IPS-18c (cell line): ENCODE measurements around the gene MCRS1.
A peak's percentile ranks its signal among the peaks of the same experiment; 100 is the strongest.
"Not testable (repeated sequence)": the region's sequence is repeated elsewhere in the genome, so short reads cannot be mapped to it uniquely, and the experiment has no call there.

Source experiments
- H3K4me3 ChIP-seq: 2 replicates; pipeline ENCODE4 v1.7.0; 2013; ENCODE audit warnings: low read depth, mild to moderate bottlenecking, low read length, moderate library complexity; ENCODE audit not compliant: insufficient read depth
- H3K9me3 ChIP-seq: one replicate; pipeline ENCODE4 v1.6.1; 2013; ENCODE audit warnings: mild to moderate bottlenecking, low read length, moderate library complexity; ENCODE audit not compliant: control insufficient read depth, insufficient read depth

The MCRS1 gene

GRCh38 chr12:49567611-49568441 is at the start of gene MCRS1:
Gene MCRS1, minus strand, starts transcription at chr12:49568142. Its CDS starts 1,411 bp downstream, at chr12:49566731.
- Histone ChIP-seq H3K9me3 (no peaks in the 10 kb centered on the region), H3K4me3 (peak within 1 kb of the TSS; percentile 71)

DNA sequence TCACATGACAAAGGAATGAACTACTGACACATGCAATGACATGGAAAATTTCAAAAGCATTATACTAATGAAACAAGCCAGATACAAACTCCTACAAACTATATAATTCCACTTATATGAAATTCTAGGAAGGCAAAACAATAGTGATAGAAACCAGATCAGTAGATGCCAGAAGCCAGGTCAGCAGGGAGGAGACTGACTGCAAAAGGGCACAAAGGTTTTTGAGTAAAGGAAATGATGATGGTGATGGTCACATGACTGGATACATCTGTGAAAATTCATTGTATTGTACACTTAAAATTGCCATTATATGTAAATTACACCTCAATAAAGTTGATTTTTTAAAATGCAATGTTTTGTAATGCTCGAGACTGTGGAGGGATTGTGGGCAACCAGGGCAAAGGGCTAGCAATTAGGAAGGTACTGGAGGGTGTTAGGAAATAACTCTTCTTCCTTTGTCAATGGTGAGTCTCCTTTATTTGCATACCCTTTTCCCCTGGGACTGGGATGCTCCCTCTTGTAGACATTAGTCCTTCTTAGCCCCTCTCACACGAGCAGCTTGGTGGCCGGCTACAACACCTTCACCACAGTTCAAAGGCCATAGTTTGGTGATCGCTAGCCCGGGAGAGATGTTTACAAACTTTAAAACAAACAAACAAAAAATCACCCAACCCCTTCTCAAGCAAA is 48.7 kb upstream of the MCRS1 start:
- H3K9me3 ChIP-seq, result no peaks in the 10 kb centered on the region
- H3K4me3 ChIP-seq, result no peak overlapping the region

DNA sequence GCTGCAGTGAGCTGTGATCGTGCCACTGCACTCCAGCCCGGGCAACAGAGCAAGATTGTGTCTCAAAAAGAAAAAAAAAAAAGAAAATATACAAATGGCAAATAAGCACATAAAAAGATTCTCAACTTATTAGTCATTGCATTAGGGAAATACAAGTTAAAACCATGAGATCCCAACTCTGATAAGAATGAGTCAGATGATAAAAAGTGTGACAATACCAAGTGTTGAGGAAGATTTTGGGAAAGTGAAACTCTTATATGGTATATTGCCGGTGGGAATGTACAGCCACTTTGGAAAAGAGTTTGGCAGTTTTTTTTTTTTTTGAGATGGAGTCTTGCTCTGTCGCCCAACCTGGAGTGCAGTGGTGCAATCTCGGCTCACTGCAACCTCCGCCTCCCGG is 47.8 kb upstream of the MCRS1 start:
- Histone ChIP-seq H3K9me3 (no peaks in the 10 kb centered on the region), H3K4me3 (no peak overlapping the region)

DNA sequence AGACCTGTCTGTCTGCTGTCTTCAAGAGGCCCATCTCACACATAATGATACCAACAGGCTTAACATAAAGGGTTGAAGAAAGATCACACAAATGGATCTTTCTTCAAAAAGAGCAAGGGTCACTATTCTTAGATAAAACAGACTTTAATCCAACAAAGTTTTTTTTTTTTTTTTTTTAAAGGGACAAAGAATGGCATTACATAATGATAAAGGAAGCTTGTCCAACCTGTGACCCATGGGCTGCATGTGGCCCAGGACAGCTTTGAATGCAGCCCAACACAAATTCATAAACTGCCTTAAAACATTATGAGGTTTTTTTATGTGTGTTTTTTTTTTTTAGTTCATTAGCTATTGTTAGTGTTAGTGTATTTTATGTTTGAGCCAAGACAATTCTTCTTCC is 44.3 kb upstream of the MCRS1 start:
- Histone ChIP-seq H3K4me3 (no peak overlapping the region), H3K9me3 (no peaks in the 10 kb centered on the region)

GRCh38 chr12:49610785-49611184 is 42.8 kb upstream of the MCRS1 start:
- not testable (repeated sequence) for H3K4me3 ChIP-seq, H3K9me3 ChIP-seq

- no peaks in the 10 kb centered on the region for H3K9me3 ChIP-seq
- no peak overlapping the region for H3K4me3 ChIP-seq
These were observed 41.9 kb upstream of the MCRS1 start for GRCh38 chr12:49609875-49610154.

DNA sequence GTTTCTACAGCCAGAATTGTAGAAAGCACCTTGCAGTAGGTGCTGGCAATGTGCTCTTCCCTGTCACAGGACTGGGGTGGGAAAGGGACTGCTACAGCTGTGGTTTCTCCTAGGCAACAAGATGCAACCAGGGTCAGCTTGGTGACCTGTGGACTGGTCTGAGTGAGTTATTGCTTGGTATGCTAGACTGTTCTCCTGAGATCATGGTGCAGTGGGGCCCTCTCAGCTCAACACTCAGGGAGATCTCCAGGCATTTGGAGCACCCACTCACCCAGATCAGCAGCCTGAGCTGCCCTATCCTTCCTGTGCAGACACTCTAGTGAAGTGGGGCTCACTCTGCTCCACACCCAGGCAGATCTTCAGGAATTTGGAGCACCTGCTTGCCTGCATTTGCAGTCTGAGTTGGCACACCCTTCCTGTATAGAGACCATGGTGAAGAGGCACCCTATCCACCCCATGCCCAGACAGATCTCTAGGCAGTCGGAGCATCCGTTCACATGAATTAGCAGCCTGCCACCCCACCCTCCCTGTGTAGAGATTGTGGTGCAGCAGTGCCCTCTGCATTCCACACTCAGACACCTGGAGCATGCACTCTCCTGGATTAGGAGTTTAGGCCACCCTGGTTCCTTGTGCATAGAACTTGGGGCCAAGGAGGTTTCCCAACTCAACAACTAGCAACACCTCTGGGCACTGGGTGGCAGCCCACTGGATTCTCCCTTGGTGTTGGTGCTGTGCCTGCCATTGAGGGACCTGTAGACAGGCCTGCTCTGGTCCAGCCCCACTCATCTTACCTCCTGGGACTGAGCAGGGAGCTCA is 41.3 kb upstream of the MCRS1 start:
- no peak overlapping the region for H3K4me3 ChIP-seq

GRCh38 chr12:49605539-49605938 is 37.6 kb upstream of the MCRS1 start, which contains the start of gene FAM186B:
Gene FAM186B, minus strand, starts transcription at chr12:49605639. Its CDS starts 162 bp downstream, at chr12:49605477.
- not testable (repeated sequence) for H3K9me3 ChIP-seq, H3K4me3 ChIP-seq

More for the DNA sequence above, 41.3 kb upstream of the MCRS1 start:
- no peaks in the 10 kb centered on the region for H3K9me3 ChIP-seq

DNA sequence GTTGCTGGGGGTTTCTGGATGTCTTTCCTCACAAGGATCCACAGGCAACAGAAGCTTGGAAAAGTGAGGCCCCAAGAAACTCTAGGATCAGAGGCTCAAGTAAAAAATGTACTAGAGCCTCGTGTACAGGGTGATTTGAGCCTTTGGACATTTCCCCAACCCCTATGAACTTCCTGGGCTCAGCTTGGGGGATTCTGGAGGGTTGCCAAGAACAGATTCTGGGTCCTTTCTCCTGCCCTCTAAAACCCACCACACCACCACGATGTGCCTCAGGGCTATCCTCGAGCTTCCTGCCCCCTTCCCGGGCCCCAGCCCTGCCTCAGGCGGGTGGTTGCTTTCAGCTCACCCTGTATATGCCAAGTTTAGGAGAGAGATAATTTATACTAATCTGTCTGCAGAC is 36.9 kb upstream of the MCRS1 start:
- Histone ChIP-seq H3K9me3 (no peaks in the 10 kb centered on the region), H3K4me3 (no peak overlapping the region)

- Histone ChIP-seq H3K4me3 (no peak overlapping the region), H3K9me3 (no peaks in the 10 kb centered on the region)
These were observed 35.8 kb upstream of the MCRS1 start for GRCh38 chr12:49603721-49604120.

DNA sequence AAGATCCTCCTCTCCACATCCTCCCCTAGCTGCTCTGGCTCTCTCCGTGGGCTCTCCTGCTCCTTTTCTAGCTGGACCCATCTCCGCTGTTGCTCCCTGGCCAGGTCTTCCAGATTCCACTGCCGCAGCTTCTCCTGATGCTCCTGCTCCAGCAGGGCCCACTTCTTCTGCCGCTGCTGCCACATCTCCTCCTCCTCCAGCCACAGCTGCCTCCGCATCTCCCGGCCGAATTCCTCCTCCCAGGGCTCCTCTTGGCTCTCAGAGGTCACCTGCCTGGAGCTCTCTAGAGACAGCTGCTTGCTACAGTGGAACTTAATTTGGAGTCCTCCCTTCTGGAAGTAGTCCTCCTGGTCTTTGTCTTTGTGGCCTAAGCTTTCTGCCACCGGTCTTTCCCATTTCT is 32.0 kb upstream of the MCRS1 start:
- no peaks in the 10 kb centered on the region for H3K9me3 ChIP-seq
- no peak overlapping the region for H3K4me3 ChIP-seq

DNA sequence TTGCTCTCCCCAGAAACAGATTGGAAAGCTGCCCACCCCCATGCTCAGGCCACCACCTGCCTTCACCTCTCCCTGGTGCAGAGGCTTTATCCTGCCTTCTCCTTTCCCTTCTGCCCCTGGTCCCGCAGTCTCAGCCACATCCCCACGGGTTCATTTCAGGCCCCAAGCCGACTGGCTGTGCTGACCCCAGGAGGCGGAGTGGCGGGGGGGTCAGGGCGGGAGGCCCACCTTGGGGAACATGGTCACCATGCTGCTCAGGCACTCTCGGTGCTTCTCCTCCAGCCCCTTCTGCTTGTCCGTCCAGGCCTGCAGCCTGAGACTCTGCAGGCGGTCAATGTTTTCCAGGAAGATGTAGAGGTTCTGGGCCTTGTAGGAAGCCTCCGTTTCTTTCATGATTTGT is 30.6 kb upstream of the MCRS1 start:
- Histone ChIP-seq H3K4me3 (no peak overlapping the region), H3K9me3 (no peaks in the 10 kb centered on the region)

DNA sequence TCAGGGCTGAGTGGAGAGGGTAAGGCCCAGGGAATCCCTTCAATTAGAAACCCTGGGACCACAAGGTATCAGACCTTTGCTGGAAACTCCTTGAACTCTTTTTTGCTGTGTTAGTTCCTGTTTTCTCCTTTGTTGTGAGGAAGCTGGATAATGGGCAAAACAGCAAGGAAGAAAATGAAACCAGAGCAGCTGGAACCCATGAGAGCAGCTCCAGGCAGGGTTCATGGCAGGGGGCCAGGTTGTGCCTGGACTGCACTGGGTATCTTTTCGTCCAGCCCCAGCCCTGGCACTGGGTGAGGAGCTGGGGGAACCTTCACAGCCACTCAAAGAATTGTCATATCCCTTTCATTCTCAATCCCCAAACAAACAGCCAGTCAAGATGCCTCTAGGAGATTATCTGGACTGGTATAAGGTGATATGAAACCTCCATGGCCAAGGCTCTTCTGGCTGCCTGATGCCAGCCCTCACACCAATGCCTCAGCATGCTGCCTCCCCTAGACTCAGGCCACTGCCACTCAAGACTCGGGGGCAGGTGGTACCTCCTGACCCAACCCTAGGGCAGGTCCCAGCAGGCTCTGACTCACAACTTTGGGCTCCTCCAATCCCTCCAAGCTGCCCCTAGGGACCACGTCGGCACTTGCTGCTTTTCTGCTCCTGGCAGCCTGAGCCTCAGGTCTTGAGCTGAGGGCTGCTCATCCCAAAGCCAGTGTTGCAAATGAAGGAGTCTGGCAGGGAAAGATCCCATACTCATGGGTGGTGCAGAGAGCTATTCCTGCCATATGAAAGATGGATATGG is 21.0 kb upstream of the MCRS1 start:
- H3K4me3 ChIP-seq, result no peak overlapping the region

GRCh38 chr12:49588281-49588680 is 20.3 kb upstream of the MCRS1 start:
- Histone ChIP-seq H3K4me3 (no peak overlapping the region), H3K9me3 (no peaks in the 10 kb centered on the region)

More for the DNA sequence above, 21.0 kb upstream of the MCRS1 start:
- H3K9me3 ChIP-seq, result no peaks in the 10 kb centered on the region

- no peak overlapping the region for H3K4me3 ChIP-seq
- no peaks in the 10 kb centered on the region for H3K9me3 ChIP-seq
These were observed 19.4 kb upstream of the MCRS1 start for GRCh38 chr12:49587174-49587908.
